ENCODE data around the gene EHF. TPM values are rescaled to one million over a fixed set of nuclear protein-coding genes. Genes with fewer than 3 reads are reported as not detected.

The EHF gene
- total and polyA plus RNA-seq, 9 of the 15 experiments (the other 6 are each of a cell fraction or from before 2014, with no cell fraction given): 0.04 to 0.54 (median 0.37) TPM

- TF ChIP-seq ZHX1 (conservative IDR thresholded peaks at IDR 0.05; ENCODE audit: low read length): no peak
- TF ChIP-seq ZNF395 (CRISPR knock-in tag; IDR thresholded peaks at IDR 0.05): no peak
- TF ChIP-seq MEF2D (tag; conservative IDR thresholded peaks at IDR 0.05; ENCODE audit: low read depth): peak; percentile 36; the same call in 1 of the 2 replicates
- TF ChIP-seq E2F6 (IDR thresholded peaks at IDR 0.05; ENCODE audit: borderline replicate concordance in 1 of 2, extremely low read depth in 1 of 2, insufficient read depth in 1 of 2, insufficient read length in 1 of 2, low read depth in 1 of 2, low read length in 1 of 2, poor library complexity in 1 of 2, severe bottlenecking in 1 of 2): peak in 1 of 2 experiments; percentile 16
- 0 out of 2 replicates have a peak, but pooled peaks have one; percentile 30 for TF ChIP-seq NCOA1 (IDR thresholded peaks at IDR 0.05; ENCODE audit: low read depth)
- no peak for TF ChIP-seq ZNF324 (CRISPR knock-in tag; IDR thresholded peaks at IDR 0.05)
- TF ChIP-seq HMBOX1 (IDR thresholded peaks at IDR 0.05): peak; percentile 88; the same call in 1 of the 2 replicates
- TF ChIP-seq TBL1XR1 (IDR thresholded peaks at IDR 0.05; ENCODE audit: low read length in 2 of 2): 0 out of 4 replicates have a peak, but pooled peaks of 1 of the 2 experiments have one; percentile 54
- no peak for TF ChIP-seq PPARD (CRISPR knock-in tag; IDR thresholded peaks at IDR 0.05)
- peak; percentile 31; the same call in 1 of the 2 replicates for TF ChIP-seq LEF1 (IDR thresholded peaks at IDR 0.05)
- TF ChIP-seq PBX2 (CRISPR knock-in tag; IDR thresholded peaks at IDR 0.05; ENCODE audit: low read depth): no peak
- peak; percentile 76 for TF ChIP-seq PBX2 (tag; conservative IDR thresholded peaks at IDR 0.05; ENCODE audit: low read depth)
- 0 out of 2 replicates have a peak, but pooled peaks have one; percentile 11 for TF ChIP-seq KLF16 (IDR thresholded peaks at IDR 0.05)
- 0 out of 2 replicates have a peak, but pooled peaks have one; percentile 38 for TF ChIP-seq CREB3 (tag; conservative IDR thresholded peaks at IDR 0.05; ENCODE audit: low read depth)
- TF ChIP-seq TAL1 (IDR thresholded peaks at IDR 0.05): 0 out of 2 replicates have a peak, but pooled peaks have one; percentile 26
- TF ChIP-seq NR2C2 (CRISPR knock-in tag; IDR thresholded peaks at IDR 0.05): no peak
- TF ChIP-seq NR2C2 (tag; IDR thresholded peaks at IDR 0.05): peak; percentile 74; the same call in 1 of the 2 replicates
Observed at GRCh38 chr11:34599406-34599945, 21.4 kb upstream of the EHF start (continued).

Data from K562 (cell line).